Measurements from ENCODE around the gene PTMS. TPM values are rescaled to one million over a fixed set of nuclear protein-coding genes. Genes with fewer than 3 reads are reported as not detected.
A peak's percentile ranks its signal among the peaks of the same experiment; 100 is the strongest.

Gene PTMS
- total and polyA plus RNA-seq, 2 of the 13 experiments (the other 11 are each of a cell fraction or from before 2014, with no cell fraction given): 40.5 to 82.4 TPM

DNA sequence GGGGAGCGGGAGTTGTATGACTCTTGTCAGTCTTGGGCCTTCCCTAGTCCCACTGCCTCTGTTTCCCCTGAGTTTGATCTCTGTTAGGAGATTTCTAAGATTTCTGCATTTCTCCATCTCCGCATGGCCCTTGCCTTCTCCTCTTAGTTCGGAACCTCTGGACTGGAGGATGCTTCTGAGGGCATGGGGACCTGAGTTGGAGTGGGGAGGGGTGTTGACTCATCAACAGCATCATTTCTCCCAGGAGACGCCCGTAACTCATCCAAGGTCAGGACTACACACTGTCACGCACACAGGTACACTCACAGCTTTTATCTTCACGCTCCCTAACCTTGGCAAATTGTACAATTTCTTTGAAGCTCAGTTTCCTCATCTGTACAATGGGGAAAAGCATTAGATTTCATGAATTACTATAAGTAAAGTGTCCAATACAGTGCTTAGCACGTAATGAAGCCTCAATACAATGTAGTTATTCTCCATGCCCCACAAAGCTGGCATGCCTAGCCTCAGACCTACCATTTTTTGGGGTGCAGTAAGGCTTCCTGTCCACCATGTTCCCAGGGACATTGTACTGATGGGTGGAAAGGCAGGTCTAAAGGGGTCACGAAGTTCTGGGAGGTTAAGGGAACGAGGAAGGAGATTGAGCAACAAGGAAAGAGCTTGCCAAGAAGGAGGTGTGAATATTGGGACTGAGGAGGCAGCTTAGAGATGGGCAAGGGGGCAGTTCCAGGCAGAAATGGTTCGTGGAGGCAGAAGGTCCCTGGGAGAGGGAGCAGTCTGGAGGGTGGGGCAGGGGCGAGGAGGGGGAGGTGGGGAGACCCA, 5.6 kb downstream of the PTMS start:
- no TSS peak for BruUV-seq (replicated peaks)
- in situ Hi-C loops (cut with HindIII; ENCODE audit: extremely low pct_ligation_motif_present, low pct_unique_long_range_greater_than_20kb): no loop called here
- no peak for FAIRE-seq
- no peak for TF ChIP-seq ZNF431 (CRISPR knock-in tag; IDR thresholded peaks at IDR 0.05; ENCODE audit: borderline replicate concordance, low read depth)
- peak; percentile 22; the same call in 1 of the 2 replicates for TF ChIP-seq POLR2AphosphoS5 (IDR thresholded peaks at IDR 0.05; ENCODE audit: low read depth, low read length)
- TF ChIP-seq, protein P1, sequence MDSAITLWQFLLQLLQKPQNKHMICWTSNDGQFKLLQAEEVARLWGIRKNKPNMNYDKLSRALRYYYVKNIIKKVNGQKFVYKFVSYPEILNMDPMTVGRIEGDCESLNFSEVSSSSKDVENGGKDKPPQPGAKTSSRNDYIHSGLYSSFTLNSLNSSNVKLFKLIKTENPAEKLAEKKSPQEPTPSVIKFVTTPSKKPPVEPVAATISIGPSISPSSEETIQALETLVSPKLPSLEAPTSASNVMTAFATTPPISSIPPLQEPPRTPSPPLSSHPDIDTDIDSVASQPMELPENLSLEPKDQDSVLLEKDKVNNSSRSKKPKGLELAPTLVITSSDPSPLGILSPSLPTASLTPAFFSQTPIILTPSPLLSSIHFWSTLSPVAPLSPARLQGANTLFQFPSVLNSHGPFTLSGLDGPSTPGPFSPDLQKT (CRISPR knock-in tag; IDR thresholded peaks at IDR 0.05; ENCODE audit: borderline replicate concordance): no peak
- no peak for TF ChIP-seq DDIT3 (CRISPR knock-in tag; IDR thresholded peaks at IDR 0.05)
- no peak for TF ChIP-seq BHLHE40 (IDR thresholded peaks at IDR 0.05; ENCODE audit: low read length)
- no peak for TF ChIP-seq ZNF567 (CRISPR knock-in tag; IDR thresholded peaks at IDR 0.05; ENCODE audit: borderline replicate concordance)
- no peak for TF ChIP-seq SP4 (CRISPR knock-in tag; IDR thresholded peaks at IDR 0.05)
- TF ChIP-seq, protein P2, sequence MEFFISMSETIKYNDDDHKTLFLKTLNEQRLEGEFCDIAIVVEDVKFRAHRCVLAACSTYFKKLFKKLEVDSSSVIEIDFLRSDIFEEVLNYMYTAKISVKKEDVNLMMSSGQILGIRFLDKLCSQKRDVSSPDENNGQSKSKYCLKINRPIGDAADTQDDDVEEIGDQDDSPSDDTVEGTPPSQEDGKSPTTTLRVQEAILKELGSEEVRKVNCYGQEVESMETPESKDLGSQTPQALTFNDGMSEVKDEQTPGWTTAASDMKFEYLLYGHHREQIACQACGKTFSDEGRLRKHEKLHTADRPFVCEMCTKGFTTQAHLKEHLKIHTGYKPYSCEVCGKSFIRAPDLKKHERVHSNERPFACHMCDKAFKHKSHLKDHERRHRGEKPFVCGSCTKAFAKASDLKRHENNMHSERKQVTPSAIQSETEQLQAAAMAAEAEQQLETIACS (CRISPR knock-in tag; IDR thresholded peaks at IDR 0.05): no peak
- peak; percentile 45; the same call in 1 of the 2 replicates for TF ChIP-seq POLR2G (IDR thresholded peaks at IDR 0.05; ENCODE audit: low read depth, low read length)
- no peak for TF ChIP-seq RXRA (CRISPR knock-in tag; IDR thresholded peaks at IDR 0.05)
- TF ChIP-seq RBM22 (optimal IDR thresholded peaks at IDR 0.05; ENCODE audit: low read length): peak; percentile 74
- TF ChIP-seq ZMYM3 (CRISPR knock-in tag; IDR thresholded peaks at IDR 0.05): peak; percentile 35; the same call in 1 of the 2 replicates
- TF ChIP-seq, protein P3, sequence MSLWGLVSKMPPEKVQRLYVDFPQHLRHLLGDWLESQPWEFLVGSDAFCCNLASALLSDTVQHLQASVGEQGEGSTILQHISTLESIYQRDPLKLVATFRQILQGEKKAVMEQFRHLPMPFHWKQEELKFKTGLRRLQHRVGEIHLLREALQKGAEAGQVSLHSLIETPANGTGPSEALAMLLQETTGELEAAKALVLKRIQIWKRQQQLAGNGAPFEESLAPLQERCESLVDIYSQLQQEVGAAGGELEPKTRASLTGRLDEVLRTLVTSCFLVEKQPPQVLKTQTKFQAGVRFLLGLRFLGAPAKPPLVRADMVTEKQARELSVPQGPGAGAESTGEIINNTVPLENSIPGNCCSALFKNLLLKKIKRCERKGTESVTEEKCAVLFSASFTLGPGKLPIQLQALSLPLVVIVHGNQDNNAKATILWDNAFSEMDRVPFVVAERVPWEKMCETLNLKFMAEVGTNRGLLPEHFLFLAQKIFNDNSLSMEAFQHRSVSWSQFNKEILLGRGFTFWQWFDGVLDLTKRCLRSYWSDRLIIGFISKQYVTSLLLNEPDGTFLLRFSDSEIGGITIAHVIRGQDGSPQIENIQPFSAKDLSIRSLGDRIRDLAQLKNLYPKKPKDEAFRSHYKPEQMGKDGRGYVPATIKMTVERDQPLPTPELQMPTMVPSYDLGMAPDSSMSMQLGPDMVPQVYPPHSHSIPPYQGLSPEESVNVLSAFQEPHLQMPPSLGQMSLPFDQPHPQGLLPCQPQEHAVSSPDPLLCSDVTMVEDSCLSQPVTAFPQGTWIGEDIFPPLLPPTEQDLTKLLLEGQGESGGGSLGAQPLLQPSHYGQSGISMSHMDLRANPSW (CRISPR knock-in tag; IDR thresholded peaks at IDR 0.05; ENCODE audit: borderline replicate concordance): no peak
- TF ChIP-seq MXD3 (CRISPR knock-in tag; IDR thresholded peaks at IDR 0.05): no peak

More for the DNA sequence above, 5.6 kb downstream of the PTMS start:
- ChIA-PET POLR2A (interaction anchor here (0.9 to 8.3 kb wide), 3 partner anchors 9 to 48 kb away, joined by 3 to 162 read pairs (median 4); partner anchors contain the start of genes COPS7A and MLF2), CTCF (ENCODE audit: low intra/inter-chr PET ratio, low total read pairs) (no interaction called here)
- no peak for DNase-seq (ENCODE audit: low spot score)
- Histone ChIP-seq H3K9ac (ENCODE audit: insufficient read depth, low read depth, low read length) (no peak overlapping the region), H4K20me1 (ENCODE audit: insufficient read depth, low read length) (0 out of 2 replicates have a peak, but pooled peaks cover 6% of the 10 kb centered on the region), H3K27ac (ENCODE audit: extremely low read length, insufficient read depth, low read length) (no peak overlapping the region), H3K27me3 (ENCODE audit: control insufficient read depth in 1 of 2, insufficient read depth in 2 of 2, low read length in 2 of 2) (no peaks in the 10 kb centered on the region), H3K4me2 (ENCODE audit: low read depth, low read length) (no peak overlapping the region), H3K4me3 (replicated peaks in 1 of 3; ENCODE audit: insufficient read depth in 1 of 3, low read depth in 2 of 3, low read length in 3 of 3) (no peak overlapping the region), H3K36me3 (replicated peaks in 1 of 2; ENCODE audit: control insufficient read depth in 1 of 2, insufficient read depth in 2 of 2, low read length in 2 of 2) (peaks cover 0 to 11% of the 10 kb centered on the region in 2 experiments; a peak in 1 of 5 replicates), H3K4me1 (ENCODE audit: insufficient read depth, low read length) (peaks cover 76% of the 10 kb centered on the region), H2AFZ (ENCODE audit: low read length) (no peak overlapping the region), H3K79me2 (ENCODE audit: insufficient read depth, low read length) (peaks cover 20% of the 10 kb centered on the region), H3K9me3 (ENCODE audit: low read length) (no peaks in the 10 kb centered on the region)
- no peak for ATAC-seq
- WGBS (ENCODE audit: low lambda C conversion rate): 85% methylated on average over 12 of the region's 12 CpGs
- intact Hi-C loops (cut with micrococcal nuclease; ENCODE audit: unreplicated experiment): no loop called here

All from HepG2 (cell line).